ENCODE data around the gene GNAS-AS1.
"Not testable (repeated sequence)": the region's sequence is repeated elsewhere in the genome, so short reads cannot be mapped to it uniquely, and the experiment has no call there.

GNAS-AS1 gene

DNA sequence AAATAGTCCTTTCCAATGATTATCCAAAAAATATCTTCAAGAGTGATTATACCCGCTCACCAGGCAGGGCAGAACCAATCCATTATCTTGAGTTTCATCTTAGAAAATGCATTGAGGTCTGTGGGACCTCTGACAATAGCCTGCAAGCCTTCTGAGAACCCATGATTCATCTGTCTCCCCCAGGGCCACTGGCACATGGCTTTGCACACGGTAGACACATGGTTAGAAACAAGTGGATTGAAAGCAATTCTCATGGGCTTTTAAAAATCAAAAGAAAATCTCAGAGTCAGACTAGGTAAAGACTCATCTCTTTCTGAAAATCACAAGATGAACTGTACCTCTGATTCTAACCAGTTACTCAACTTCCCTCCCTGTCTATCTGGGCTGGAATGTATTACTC, 15.5 kb downstream of the GNAS-AS1 start:
- no peak for DNase-seq (ENCODE audit: low spot score)

DNA sequence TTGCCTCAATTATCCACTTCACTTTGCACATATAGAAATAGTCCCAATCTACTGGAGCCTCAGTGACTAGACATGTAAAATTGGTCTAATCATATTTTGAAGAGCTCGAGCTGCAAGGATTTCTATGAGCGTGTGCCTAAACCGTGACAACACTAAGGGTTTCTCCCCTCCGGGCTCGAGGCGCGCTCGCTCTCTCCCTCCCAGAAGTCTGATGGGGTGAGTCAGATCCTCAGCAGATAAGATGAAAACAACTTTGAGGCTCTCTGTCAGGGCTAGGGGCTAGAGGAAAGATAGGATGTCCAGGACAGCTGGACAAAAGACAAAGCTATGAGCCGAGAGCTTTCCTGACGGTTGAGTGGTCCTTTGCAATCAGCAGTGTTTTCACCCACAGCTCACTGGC, 16.8 kb downstream of the GNAS-AS1 start:
- DNase-seq (ENCODE audit: low spot score), result no peak

DNA sequence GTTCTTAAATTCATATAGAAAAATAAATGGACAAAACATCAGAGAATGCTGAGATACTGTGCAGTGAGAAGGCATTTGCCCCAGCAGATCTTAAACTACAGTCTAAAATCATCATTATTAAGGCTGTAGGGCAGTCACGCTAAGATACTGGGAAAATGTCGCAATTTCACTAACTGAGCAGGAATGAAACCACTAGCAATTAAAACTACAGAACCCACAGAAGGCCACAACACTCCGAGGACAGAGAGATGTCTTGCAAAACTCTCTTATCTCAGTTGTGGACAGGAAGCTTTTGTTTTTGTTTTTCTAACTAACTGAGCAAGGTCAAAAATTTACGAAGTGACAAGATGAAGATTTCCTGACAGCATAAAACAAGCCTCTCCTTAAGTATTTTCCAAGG, 18.2 kb downstream of the GNAS-AS1 start:
- no peak for DNase-seq (ENCODE audit: low spot score)

DNA sequence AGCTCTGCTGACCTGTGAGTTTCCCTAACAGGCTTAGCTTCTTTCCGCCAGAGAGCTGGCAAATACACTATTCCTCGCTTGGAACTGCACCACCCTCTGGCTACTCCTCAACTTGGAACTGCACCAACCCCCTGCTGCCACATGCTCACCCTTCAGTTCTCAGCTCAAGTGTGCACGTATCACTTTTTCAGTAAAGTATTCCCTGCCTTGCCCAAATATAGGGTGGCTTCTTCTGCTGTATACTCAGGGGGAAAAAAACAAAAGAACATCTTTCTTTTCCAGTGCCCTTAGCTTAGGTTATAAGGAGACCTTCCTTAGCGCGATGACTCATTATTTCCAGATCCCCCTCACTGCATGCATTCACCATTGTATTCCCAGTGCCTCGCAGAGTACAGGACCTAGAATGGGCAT, 21.2 kb downstream of the GNAS-AS1 start:
- no peak for DNase-seq (ENCODE audit: low spot score)

DNA sequence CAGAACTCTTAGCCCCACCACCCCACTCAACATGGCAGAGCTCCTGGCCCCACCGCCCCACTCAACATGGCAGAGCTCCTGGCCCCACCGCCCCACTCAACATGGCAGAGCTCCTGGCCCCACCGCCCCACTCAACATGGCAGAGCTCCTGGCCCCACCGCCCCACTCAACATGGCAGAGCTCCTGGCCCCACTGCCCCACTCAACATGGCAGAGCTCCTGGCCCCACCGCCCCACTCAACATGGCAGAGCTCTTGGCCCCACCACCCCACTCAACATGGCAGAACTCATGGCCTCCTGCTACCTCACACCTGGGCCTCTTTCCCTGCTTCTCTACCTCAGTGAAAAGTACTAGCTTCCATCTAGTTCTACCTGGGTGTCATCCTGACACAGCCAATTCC, 21.9 kb downstream of the GNAS-AS1 start:
- DNase-seq (ENCODE audit: low spot score), result not testable (repeated sequence)

DNA sequence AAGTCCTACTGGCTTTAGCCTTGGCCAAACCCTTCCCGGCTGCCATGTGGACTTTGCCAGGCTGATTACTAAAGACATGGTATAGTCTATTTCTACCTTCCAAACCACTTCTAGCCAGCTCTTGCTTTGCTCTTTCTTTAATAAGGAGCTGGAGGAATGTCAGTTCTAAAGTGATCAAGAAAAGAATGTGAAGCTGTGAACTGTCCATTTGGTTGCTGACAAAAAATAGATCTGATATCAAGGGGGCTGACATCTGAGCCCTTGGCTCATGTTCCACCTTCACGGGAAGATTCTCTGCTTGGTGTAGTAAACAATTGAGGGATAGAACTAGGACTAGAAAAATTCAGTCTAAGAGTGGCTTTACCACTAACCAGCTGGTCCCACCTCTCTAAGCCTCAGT, 22.6 kb downstream of the GNAS-AS1 start:
- DNase-seq (ENCODE audit: low spot score), result no peak

DNA sequence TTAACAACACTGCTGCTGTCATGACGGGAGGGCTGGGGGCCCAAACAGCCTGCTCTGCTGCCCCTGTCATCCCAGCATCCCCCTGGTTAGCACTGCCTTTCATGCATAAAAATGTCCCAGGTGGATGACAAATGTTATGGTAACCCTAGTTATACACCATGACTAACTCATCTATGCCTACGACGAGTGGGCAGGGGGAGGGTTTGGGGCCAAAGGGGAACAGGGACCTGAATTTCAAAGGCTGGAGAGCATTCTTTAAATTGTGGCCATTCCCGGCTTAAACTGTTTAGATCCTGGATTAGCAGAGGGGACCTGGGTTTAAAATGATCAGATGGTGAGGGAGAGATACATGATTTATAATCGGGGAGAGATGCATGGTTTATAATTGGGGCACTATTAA, 24.4 kb downstream of the GNAS-AS1 start:
- DNase-seq (ENCODE audit: low spot score), result no peak

DNA sequence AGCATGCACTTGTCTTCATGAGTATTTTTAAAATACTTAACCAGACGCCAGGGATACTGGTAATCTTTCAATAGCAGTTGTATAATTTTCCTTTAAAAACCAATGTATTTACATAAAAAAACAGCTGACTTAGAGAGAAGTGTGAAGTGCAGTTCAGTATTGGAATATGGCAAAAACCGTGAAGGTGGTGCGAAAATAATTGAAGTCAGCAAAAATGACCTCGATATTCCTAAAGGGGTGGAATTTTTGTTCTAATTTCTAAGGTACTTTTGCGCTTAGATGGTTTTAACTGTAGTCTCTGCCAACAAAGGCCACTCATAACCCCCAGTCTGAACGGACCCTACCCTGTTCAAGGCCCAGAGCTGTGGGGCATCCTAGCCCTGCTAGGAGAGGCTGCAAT, 25.3 kb downstream of the GNAS-AS1 start:
- DNase-seq (ENCODE audit: low spot score), result no peak

DNA sequence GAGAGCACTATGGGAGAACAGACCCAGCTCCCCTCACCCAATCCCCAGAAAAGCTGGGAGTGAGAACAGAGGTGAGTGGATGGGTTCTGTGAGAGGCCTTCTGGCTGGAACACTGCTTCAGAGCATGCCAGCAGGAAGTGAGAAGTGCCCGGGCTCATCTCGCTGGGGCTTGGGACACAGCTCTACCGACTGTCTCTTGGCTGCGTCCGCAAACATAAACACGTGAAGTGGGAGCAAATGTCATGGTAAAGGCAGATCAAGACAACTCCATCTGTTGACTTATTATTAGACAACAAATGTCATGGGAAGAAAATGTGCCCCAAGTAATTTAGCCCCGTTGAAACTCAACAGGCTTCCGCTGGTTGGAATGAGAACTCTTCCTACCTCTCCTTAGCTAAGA, 25.9 kb downstream of the GNAS-AS1 start:
- DNase-seq (ENCODE audit: low spot score), result no peak

DNA sequence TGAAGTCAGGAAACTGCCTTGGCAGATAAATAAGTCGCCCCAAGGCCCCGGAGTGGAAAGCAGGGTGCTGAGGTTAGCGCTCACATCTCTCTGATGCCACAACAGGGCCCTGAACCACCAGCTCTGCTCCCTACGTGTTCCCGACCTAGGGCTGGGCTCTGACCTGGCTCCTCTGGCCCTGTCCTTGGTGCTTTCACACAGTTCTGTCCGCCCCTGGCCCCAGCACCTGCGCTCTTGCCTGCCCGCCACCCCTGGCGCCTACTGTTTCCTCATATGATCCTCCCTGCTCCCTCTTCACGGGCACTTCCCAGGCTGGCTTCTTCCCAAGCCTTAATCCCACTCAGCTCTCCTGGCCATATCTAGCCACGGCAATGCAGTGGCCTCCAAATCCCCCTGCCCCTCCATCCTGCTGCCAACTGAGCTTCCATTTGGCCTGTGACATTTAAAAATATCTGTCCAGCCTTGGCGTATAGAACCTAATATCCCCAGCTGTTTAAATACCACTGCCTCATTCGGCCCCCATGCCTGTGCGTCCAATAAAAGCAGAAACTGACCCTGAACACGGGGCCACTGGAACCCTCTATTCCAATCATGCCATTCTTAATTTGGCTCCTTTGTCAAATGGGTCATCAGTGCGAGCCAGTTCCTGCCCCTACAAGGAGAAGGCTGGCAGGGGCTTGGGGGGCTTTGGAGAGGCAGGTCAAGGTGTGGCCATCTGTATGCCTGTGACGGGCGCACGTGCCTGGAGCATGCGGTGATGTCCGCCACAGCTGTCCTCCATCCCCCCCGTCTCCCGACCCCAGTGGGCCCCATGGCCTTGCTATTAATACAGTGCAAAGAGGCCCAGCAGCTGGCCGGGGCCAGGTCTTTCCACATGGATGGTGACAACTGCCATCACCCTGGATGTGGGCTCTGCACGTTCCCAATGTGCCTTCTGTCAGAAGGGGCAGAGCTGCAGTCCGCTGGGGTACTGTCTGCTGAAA, 27.7 kb downstream of the GNAS-AS1 start:
- no peak for DNase-seq (ENCODE audit: low spot score)

DNA sequence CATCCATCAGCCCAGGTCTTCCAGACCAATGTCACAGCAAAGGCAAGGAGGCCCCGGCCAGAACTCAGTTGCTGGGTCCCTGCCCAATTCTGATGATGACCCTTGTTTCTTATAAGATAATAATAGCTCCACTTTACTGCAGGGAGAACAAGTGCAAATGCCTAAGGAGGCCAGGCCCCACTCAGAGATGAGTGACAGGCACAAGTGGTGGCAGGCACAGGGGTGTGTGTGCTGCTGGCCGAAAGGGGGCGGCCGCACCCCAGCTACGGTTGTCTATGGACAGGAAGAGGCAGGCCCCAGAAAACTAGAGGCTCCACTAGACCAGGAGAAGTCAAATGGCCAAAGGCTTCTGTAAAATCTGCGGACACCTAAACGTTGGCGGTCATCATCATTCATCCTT, 28.6 kb downstream of the GNAS-AS1 start:
- no peak for DNase-seq (ENCODE audit: low spot score)

DNA sequence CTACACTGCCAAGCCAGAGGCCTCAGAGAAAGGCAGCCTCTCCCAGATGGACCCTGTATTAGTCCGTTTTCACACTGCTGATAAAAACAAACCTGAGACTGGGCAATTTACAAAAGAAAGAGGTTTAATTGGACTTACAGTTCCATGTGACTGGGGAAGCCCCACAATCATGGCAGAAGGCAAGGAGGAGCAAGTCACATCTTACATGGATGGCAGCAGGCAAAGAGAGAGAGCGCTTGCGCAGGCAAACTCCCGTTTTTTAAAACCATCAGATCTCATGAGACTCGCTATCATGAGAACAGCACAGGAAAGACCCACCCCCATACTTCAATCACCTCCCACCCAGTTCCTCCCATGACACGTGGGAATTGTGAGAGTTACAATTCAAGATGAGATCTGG, 30.2 kb downstream of the GNAS-AS1 start:
- not testable (repeated sequence) for DNase-seq (ENCODE audit: low spot score)

DNA sequence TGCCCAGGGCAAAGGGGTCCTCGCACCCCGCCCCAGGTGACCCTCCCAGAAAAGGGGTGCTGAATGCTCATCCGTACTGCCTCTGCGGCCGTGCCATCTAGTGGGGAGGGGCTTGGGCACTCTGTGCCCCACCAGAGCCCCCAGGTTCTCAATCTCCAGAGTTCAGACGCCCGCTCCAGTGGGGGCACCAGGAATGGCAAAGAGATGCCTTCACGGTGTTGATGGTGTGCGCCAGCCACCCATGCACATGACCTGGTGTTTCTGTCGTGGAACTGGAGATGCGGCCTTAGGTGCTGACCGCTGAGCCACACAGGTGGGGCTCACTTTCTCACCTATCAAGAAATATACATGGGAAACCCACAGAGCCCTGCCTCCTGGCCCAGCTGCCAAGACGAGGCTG, 30.8 kb downstream of the GNAS-AS1 start:
- no peak for DNase-seq (ENCODE audit: low spot score)

DNA sequence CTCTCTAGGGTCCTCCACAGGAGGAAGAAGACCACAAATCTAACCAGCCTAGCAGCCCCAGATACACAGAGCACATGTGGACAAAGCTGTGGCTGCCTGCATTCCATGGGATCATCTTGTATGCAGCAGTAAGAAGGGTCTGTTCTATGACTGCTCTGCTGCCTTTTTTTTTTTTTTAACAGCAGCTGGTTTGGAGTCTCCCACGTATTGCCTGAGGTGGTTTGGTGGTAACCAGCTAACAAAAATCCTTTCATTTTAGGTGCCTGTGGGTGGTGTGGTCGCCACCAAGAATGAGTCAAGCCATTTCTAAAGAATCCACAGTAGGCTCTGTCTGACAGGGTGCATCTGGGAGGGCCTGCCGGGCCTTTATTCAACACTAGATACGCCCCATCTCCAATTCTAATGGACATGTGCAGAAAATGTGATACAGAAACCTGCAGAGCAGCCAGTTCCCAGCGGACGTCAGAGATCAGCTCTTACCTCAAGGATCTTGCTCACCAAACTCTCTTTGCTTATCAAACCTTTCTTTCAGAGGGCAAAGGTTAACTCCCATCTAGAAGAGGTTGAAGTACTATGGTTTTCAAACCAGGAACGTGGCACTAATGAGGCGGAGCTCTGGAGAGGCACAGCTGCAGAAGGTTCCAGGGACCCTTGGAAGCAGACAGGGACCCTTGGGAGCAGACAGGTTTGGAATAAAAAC, 32.0 kb downstream of the GNAS-AS1 start:
- peak; percentile 5 for DNase-seq (ENCODE audit: low spot score)

DNA sequence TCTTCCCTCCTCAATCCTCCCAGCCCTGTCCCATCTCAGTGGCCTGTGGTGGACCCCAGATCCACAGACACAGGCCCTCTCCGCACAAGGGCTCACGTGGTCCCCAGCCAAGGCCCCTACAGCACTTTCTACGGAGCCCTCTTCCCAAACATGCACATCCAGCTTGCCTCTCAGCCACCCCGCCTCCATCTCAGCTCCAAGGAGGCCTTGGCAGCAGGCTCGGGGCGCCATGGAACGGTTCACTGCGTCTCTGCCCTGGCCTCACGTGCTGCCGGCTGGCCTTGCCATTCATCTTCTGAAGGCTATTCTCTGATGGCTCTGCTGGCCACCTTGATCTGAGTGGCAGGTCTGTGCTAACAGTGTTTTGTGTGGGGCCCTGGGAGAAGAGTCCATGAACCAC, 33.0 kb downstream of the GNAS-AS1 start:
- DNase-seq (ENCODE audit: low spot score), result no peak

DNA sequence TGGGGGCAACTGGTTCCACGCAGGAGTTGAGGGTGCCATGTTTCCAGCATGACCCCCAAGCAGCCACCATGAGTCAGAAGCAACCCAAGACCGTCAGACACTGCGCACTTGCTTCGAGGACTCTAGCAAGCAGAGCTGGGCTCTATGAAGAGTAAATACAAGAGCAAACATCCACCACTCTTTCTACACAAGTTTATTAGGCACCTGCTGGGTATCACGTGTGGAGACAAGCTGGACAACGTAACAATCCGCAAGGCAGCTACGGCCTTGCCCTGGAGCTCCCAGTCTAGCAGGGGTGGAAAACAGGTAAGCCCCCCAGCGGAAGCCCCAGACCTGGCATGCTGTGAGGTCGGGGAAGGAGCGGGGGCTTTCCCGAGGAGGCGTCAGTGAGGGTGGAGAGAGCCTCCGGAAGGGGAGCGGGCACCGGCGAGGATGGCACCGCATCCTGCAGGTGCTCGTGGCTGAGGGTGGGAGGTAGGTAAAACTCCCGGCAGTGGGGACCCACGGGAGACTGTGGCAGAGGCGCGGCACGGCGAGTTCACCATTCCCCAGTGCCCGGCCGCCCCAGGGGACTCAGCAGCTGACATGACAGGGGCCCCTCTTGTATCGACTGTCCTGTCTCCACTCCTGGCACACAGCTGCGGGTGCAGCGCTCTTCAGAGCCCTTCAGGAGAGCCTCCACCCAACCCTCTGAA, 33.6 kb downstream of the GNAS-AS1 start:
- no peak for DNase-seq (ENCODE audit: low spot score)

DNA sequence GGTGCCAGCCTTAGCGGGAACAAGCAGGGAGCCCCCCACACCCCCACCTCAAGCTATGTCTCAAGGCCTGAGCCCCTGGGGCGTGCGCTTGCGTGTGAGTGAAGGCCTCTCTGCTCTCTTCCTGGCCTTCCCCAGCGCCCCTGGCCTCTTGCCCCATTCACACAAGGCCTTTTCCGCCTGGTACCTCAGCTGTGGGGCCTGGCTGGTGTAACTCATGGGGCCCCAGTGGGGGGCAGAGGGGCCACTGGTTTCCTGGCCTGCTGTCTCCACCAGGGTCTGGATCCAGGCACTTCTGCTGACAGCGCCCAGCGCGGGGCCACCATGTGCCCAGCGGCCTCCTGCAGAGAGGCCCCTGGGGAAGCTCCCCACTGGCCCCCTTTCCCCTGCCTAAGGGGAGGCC, 34.7 kb downstream of the GNAS-AS1 start:
- no peak for DNase-seq (ENCODE audit: low spot score)

DNA sequence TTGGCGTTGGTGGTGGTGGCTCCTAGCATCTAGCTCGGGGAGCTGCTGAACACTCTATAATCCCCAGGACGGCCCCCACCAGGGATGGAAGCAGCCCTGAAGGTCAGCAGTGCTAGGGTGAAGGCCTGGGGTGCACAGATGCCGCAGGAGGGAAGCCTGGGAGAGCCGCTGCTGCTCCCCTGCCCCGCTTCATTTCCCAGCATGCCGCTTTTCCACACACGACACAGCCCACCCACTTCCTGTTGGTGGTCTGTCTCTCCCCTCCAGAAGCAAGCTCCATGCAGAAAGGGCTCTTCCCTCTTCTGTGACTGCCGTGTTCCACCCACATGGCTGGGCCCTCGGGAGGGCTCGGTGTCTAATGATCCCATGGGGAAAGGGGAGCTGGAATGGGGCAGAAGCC, 35.3 kb downstream of the GNAS-AS1 start:
- no peak for DNase-seq (ENCODE audit: low spot score)

DNA sequence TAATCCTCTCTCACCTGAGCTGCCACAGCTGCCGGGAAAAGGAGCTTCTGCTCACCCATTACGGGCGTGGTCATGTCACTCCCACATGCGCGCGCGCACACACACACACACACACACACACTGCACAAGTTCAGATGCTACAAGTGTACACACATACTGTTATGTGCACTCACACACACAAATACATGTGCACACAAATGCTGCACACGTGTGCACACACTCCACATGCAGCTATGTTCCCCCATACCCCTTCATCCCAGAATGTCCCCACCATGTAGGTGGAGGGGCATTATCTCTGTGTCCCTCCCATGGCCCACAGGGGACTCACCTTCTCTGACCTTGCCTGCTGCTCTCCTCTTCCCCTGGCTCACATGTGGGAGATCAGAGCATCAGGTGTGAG, 37.3 kb downstream of the GNAS-AS1 start:
- DNase-seq (ENCODE audit: low spot score), result no peak

DNA sequence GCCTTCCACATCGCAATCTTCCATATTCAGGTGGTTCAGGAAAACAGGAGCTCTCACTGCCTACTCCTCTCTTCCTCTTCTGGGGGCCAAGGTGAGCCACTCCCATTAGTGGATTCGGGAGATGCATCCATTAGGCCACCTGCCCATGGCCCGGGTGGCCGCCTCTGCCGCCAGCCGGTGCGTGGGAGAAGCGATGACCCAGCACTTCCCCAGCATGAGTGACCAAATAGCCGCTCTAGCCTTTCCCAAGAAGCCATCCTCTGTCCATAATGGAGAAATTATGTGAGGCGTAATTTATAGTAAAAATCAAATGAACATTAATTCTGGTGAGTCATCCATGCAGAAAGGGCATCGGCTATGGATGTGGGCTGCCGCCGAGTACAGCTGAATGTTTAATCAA, 39.4 kb downstream of the GNAS-AS1 start:
- DNase-seq (ENCODE audit: low spot score), result no peak

DNA sequence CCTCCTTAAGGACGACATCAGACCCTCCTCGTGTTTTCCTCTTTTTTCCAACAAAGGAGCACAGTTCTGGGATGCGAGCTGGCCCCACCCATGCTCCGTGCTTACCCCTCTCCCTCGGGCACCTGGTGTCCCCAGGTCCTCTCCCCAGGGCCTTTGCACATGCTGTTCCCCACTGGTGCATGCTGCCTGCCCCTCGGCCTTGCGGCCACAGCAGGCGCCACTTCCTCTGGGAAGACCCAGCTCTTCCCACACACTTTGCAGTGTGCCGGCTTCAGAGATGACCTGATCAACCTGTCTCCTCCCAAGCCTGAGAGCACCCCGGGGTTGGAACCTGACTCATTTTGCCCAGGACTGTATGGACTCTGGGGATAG, 39.8 kb downstream of the GNAS-AS1 start:
- DNase-seq (ENCODE audit: low spot score), result no peak

DNA sequence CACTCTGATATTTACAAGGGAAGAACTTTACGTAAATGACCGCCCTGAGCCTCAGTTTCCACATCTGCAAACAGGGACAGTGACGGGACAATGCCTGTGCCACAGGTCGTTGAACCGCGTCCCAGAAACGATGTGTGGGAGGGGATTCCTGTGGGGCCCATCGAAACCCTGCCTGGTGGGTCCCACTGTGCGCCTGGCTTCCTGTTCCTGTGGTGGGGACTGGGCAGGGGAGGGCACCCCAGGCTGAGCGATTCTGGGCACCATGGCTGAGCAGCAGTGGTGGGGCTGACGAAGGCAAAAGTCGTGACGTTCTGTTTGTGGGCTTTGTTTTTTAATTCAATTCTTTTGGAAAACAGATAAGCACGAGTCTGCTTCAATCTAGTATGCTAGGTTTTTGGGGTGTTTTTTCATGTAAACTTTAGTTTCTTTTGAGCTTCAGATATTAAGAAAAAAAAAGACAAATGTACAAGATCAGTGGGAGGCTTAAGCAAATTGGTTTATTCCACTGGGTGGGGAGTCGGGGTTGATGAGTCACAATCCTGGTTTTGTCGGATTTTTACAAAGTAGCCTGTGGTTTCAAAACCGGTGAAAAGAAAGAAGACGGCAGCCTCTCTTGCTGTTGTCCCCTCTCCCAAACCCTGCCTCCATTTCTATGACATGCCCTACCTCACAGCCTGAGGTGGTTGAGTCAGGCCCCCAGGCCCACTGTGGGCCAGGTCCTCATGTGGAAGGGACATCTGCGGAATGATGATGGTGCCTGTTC, 40.4 kb downstream of the GNAS-AS1 start:
- DNase-seq (ENCODE audit: low spot score), result no peak

Measured in LoVo (cell line).